Endodermal cell (in vitro differentiated cells): ENCODE measurements around the gene SULT1C4. TPM values are rescaled to one million over a fixed set of nuclear protein-coding genes. Genes with fewer than 3 reads are reported as not detected.

Experiments
- DNase-seq: peaks from one replicate; pipeline ENCODE4 v3.0.0-alpha.2; 2017
- H3K27ac ChIP-seq: 2 replicates; pipeline ENCODE4 v1.5.1; 2013; ENCODE audit warnings: mild to moderate bottlenecking, low read depth, low read length, moderate library complexity
- H3K27me3 ChIP-seq: 2 replicates; pipeline ENCODE4 v1.6.1; 2013; ENCODE audit warnings: mild to moderate bottlenecking, low read length, moderate library complexity; ENCODE audit not compliant: insufficient read depth, control insufficient read depth, poor library complexity, severe bottlenecking
- H3K36me3 ChIP-seq: 2 replicates; pipeline ENCODE4 v1.7.0; 2013; ENCODE audit warnings: mild to moderate bottlenecking, low read length, moderate library complexity; ENCODE audit not compliant: control insufficient read depth, insufficient read depth
- H3K4me1 ChIP-seq: one replicate; pipeline ENCODE4 v1.7.0; 2013; ENCODE audit warnings: low read length; ENCODE audit not compliant: control insufficient read depth, insufficient read depth
- H3K4me3 ChIP-seq: 2 replicates; pipeline ENCODE4 v1.5.1; 2013; ENCODE audit warnings: mild to moderate bottlenecking, low read length, moderate library complexity
- H3K9ac ChIP-seq: 2 replicates; pipeline ENCODE4 v1.6.1; 2013; ENCODE audit warnings: mild to moderate bottlenecking, low read length, moderate library complexity; ENCODE audit not compliant: poor library complexity, severe bottlenecking; ENCODE audit errors: extremely low read depth
- H3K9me3 ChIP-seq: 2 replicates; pipeline ENCODE4 v1.6.1; 2013; ENCODE audit warnings: mild to moderate bottlenecking, low read length, moderate library complexity; ENCODE audit not compliant: control insufficient read depth
- H3K27ac Mint-ChIP-seq: 2 replicates; pipeline ENCODE4 v1.8.0; 2020; ENCODE audit warnings: mixed read lengths
- H3K27me3 Mint-ChIP-seq: 2 replicates; pipeline ENCODE4 v1.8.0; 2021; ENCODE audit warnings: mild to moderate bottlenecking, mixed read lengths; ENCODE audit not compliant: insufficient read depth
- H3K36me3 Mint-ChIP-seq: 2 replicates; pipeline ENCODE4 v1.8.0; 2020; ENCODE audit warnings: low read depth, mixed read lengths
- H3K4me1 Mint-ChIP-seq: 2 replicates; pipeline ENCODE4 v1.8.0; 2020; ENCODE audit warnings: mixed read lengths
- H3K4me3 Mint-ChIP-seq: 2 replicates; pipeline ENCODE4 v1.8.0; 2020; ENCODE audit warnings: mild to moderate bottlenecking, moderate library complexity, mixed read lengths
- H3K9me3 Mint-ChIP-seq: 2 replicates; pipeline ENCODE4 v1.8.0; 2020; ENCODE audit warnings: mild to moderate bottlenecking, mixed read lengths
- WGBS, 2 experiments: methylation state at CpG; one replicate each; pipeline versions ENCODE4 v1.1.5 to v1.1.7; 2013; ENCODE audit warnings: missing lambda C conversion rate in 2 of 2, mixed read lengths in 1 of 2; ENCODE audit not compliant: insufficient coverage in 1 of 2, insufficient read length in 1 of 2; 5-methylcytosine and 5-hydroxymethylcytosine counted together
- total RNA-seq, 2 donors: library from RNA; stranded (reverse); fragmentation: NEBNext Ultra II Directional in 1 of 2; extraction: Animal tissue kit (Norgen Biotek cat#: 25700) in 1 of 2; gene quantifications; 2 replicates in 1 of 2; 3 replicates in 1 of 2; pipeline ENCODE4 v1.2.1, GENCODE V29; 2021
- TF ChIP-seq, protein P1 (sequence below): fragments of 200-600 bp; sonication (generic); conservative IDR thresholded peaks from 2 replicates; pipeline ENCODE4 v1.5.0; 2021; ENCODE audit warnings: antibody characterized with exemption, mild to moderate bottlenecking

The SULT1C4 gene
- total RNA-seq, 2 donors from 2014 or later = 2.4 to 2.7 TPM

DNA sequence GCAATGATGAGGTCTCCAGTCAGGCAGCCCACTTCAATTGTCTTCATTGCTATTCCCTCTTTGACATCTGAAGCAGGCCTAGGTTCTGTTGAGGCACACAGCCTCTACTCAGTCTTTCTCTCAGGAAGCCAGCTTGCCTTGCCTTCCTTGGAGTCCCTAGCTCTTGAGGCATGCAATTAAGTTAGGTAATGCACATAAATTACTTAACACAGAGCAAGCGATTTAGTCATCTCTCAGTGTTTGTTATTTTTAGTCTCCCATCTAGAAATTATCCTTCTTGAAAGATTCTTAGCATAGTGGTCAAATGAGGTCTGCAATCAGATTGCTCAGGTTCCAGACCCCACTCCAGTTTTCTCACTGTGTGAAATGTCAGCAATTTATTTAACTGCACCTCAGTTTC, 32.0 kb downstream of the SULT1C4 start:
- Histone ChIP-seq H3K36me3 (no peaks in the 10 kb centered on the region), H3K4me1 (no peaks in the 10 kb centered on the region), H3K9me3 (peaks cover 13% of the 10 kb centered on the region), H3K27me3 (no peaks in the 10 kb centered on the region), H3K4me3 (no peak overlapping the region), H3K27ac (no peak overlapping the region), H3K9ac (no peak overlapping the region)
- 78 to 83% methylated on average over 1 of the region's 1 CpG for WGBS, 2 experiments
- no peaks in the 10 kb centered on the region for H3K36me3 Mint-ChIP-seq
- H3K27me3 Mint-ChIP-seq = no peaks in the 10 kb centered on the region
- no peak for DNase-seq
- no peaks in the 10 kb centered on the region for H3K4me1 Mint-ChIP-seq
- H3K27ac Mint-ChIP-seq = no peak overlapping the region
- H3K9me3 Mint-ChIP-seq = peaks cover 11% of the 10 kb centered on the region
- no peak overlapping the region for H3K4me3 Mint-ChIP-seq
- TF ChIP-seq, protein P1, sequence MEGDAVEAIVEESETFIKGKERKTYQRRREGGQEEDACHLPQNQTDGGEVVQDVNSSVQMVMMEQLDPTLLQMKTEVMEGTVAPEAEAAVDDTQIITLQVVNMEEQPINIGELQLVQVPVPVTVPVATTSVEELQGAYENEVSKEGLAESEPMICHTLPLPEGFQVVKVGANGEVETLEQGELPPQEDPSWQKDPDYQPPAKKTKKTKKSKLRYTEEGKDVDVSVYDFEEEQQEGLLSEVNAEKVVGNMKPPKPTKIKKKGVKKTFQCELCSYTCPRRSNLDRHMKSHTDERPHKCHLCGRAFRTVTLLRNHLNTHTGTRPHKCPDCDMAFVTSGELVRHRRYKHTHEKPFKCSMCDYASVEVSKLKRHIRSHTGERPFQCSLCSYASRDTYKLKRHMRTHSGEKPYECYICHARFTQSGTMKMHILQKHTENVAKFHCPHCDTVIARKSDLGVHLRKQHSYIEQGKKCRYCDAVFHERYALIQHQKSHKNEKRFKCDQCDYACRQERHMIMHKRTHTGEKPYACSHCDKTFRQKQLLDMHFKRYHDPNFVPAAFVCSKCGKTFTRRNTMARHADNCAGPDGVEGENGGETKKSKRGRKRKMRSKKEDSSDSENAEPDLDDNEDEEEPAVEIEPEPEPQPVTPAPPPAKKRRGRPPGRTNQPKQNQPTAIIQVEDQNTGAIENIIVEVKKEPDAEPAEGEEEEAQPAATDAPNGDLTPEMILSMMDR = no peak

GRCh38 chr2:108412995-108413710, 35.4 kb downstream of the SULT1C4 start:
- H3K9ac ChIP-seq = no peak overlapping the region
- H3K9me3 Mint-ChIP-seq = no peaks in the 10 kb centered on the region
- H3K27me3 Mint-ChIP-seq = no peaks in the 10 kb centered on the region
- no peak overlapping the region for H3K27ac ChIP-seq
- H3K4me3 ChIP-seq = no peak overlapping the region
- no peaks in the 10 kb centered on the region for H3K9me3 ChIP-seq
- no peaks in the 10 kb centered on the region for H3K4me1 Mint-ChIP-seq
- H3K27ac Mint-ChIP-seq = no peak overlapping the region
- H3K4me3 Mint-ChIP-seq = no peak overlapping the region
- H3K27me3 ChIP-seq = no peaks in the 10 kb centered on the region
- H3K36me3 Mint-ChIP-seq = no peaks in the 10 kb centered on the region
- WGBS, 2 experiments = no CpG with 5 or more reads among the region's 1 CpG
- TF ChIP-seq, protein P1 = no peak
- H3K4me1 ChIP-seq = no peaks in the 10 kb centered on the region
- DNase-seq = no peak
- no peaks in the 10 kb centered on the region for H3K36me3 ChIP-seq

GRCh38 chr2:108413711-108414095, 35.9 kb downstream of the SULT1C4 start:
- no peaks in the 10 kb centered on the region for H3K36me3 ChIP-seq
- Mint-ChIP-seq H3K27ac (no peak overlapping the region), H3K9me3 (no peaks in the 10 kb centered on the region), H3K36me3 (no peaks in the 10 kb centered on the region), H3K27me3 (no peaks in the 10 kb centered on the region), H3K4me3 (no peak overlapping the region), H3K4me1 (no peaks in the 10 kb centered on the region)
- H3K9ac ChIP-seq = no peak overlapping the region
- H3K4me3 ChIP-seq = no peak overlapping the region
- no peaks in the 10 kb centered on the region for H3K9me3 ChIP-seq
- H3K4me1 ChIP-seq = no peaks in the 10 kb centered on the region
- no peak for DNase-seq
- H3K27me3 ChIP-seq = no peaks in the 10 kb centered on the region
- 89% methylated on average over 1 of the region's 1 CpG; no CpG with 5 or more reads in 1 of the 2 experiments for WGBS, 2 experiments
- no peak overlapping the region for H3K27ac ChIP-seq
- TF ChIP-seq, protein P1 = no peak
